Stimulated activated CD8-positive, alpha-beta memory T cell treated with anti-CD3 and anti-CD28 coated beads, Interleukin-4, amount 100 ng/mL, for 4 hours (primary cell): ENCODE results near the gene ALDH3A2.
"Not testable (repeated sequence)": the region's sequence is repeated elsewhere in the genome, so short reads cannot be mapped to it uniquely, and the experiment has no call there.

Experiments
- DNase-seq, 2 donors: peaks; one replicate each; pipeline ENCODE4 v3.0.0-alpha.2; 2020; ENCODE audit warnings: low read depth in 2 of 2, low spot score in 1 of 2

ALDH3A2 gene

GRCh38 chr17:19650826-19651225 is 2.3 kb downstream of the ALDH3A2 start:
- no peak for DNase-seq

- no peak for DNase-seq
Observed at GRCh38 chr17:19651451-19652238, 3.1 kb downstream of the ALDH3A2 start.

- DNase-seq, result no peak
Observed at GRCh38 chr17:19652595-19652994, 4.0 kb downstream of the ALDH3A2 start.

- DNase-seq, result no peak
Observed at GRCh38 chr17:19654342-19654886, 5.9 kb downstream of the ALDH3A2 start.

GRCh38 chr17:19654896-19655295 is 6.3 kb downstream of the ALDH3A2 start:
- no peak for DNase-seq

GRCh38 chr17:19656336-19656735 is 7.8 kb downstream of the ALDH3A2 start:
- DNase-seq, result no peak

- no peak for DNase-seq
Observed at GRCh38 chr17:19656851-19657581, 8.5 kb downstream of the ALDH3A2 start.

GRCh38 chr17:19659366-19660177 is 11.0 kb downstream of the ALDH3A2 start:
- DNase-seq, result no peak

GRCh38 chr17:19660219-19660870 is 11.8 kb downstream of the ALDH3A2 start:
- DNase-seq, result no peak

GRCh38 chr17:19661121-19661520 is 12.6 kb downstream of the ALDH3A2 start:
- DNase-seq, result no peak

GRCh38 chr17:19663097-19663496 is 14.5 kb downstream of the ALDH3A2 start:
- DNase-seq, result no peak

GRCh38 chr17:19664136-19664820 is 15.7 kb downstream of the ALDH3A2 start:
- DNase-seq, result no peak

GRCh38 chr17:19664821-19665181 is 16.2 kb downstream of the ALDH3A2 start:
- no peak for DNase-seq

- DNase-seq, result not testable (repeated sequence)
Observed at GRCh38 chr17:19669680-19670079, 21.1 kb downstream of the ALDH3A2 start.

- no peak for DNase-seq
Observed at GRCh38 chr17:19670908-19671307, 22.4 kb downstream of the ALDH3A2 start.

- no peak for DNase-seq
Observed at GRCh38 chr17:19671433-19671832, 22.9 kb downstream of the ALDH3A2 start.

GRCh38 chr17:19672009-19672750 is 23.6 kb downstream of the ALDH3A2 start:
- DNase-seq, result no peak

GRCh38 chr17:19673623-19674022 is 25.1 kb downstream of the ALDH3A2 start:
- DNase-seq, result no peak

GRCh38 chr17:19676896-19677295 is 28.3 kb downstream of the ALDH3A2 start:
- no peak for DNase-seq
